CD14-positive monocyte (primary cell): Measurements from ENCODE around the gene FGF14. TPM values are rescaled to one million over a fixed set of nuclear protein-coding genes. Genes with fewer than 3 reads are reported as not detected.

ENCODE experiments used
- DNase-seq, 3 donors: peaks; one replicate each; pipeline ENCODE4 v3.0.0-alpha.2; 2011 to 2022
- H2AFZ ChIP-seq: 2 replicates; pipeline ENCODE4 v1.6.0; 2012; ENCODE audit warnings: mild to moderate bottlenecking, low read depth, low read length, inconsistent platforms; ENCODE audit not compliant: insufficient read depth, poor library complexity, severe bottlenecking
- H3K27ac ChIP-seq, 2 donors: 1 replicate in 1 of 2; 2 replicates in 1 of 2; pipeline ENCODE4 v1.5.1; 2012 to 2013; ENCODE audit warnings: low read length in 2 of 2, control low read depth in 1 of 2, inconsistent platforms in 1 of 2, low read depth in 1 of 2, mild to moderate bottlenecking in 1 of 2
- H3K27me3 ChIP-seq, 2 donors: one replicate each; pipeline versions ENCODE4 v1.6.0 to v1.6.1; 2011 to 2013; ENCODE audit warnings: low read length in 2 of 2; ENCODE audit not compliant: control insufficient read depth in 2 of 2, insufficient read depth in 2 of 2
- H3K36me3 ChIP-seq, 2 donors: replicated peaks in 1 of 2; 1 replicate in 1 of 2; 2 replicates in 1 of 2; pipeline versions ENCODE4 v1.5.1 to v1.6.1; 2012 to 2013; ENCODE audit warnings: low read length in 2 of 2, control low read depth in 1 of 2, inconsistent platforms in 1 of 2, mild to moderate bottlenecking in 1 of 2; ENCODE audit not compliant: insufficient read depth in 2 of 2, control insufficient read depth in 1 of 2
- H3K4me1 ChIP-seq, 2 donors: 1 replicate in 1 of 2; 2 replicates in 1 of 2; pipeline versions ENCODE4 v1.5.1 to v1.6.1; 2012 to 2013; ENCODE audit warnings: low read length in 2 of 2, control low read depth in 1 of 2, inconsistent platforms in 1 of 2, mild to moderate bottlenecking in 1 of 2, moderate library complexity in 1 of 2; ENCODE audit not compliant: insufficient read depth in 2 of 2, control insufficient read depth in 1 of 2
- H3K4me2 ChIP-seq: replicated peaks from 2 replicates; pipeline ENCODE3; 2012; ENCODE audit warnings: low read length, moderate library complexity, mild to moderate bottlenecking; ENCODE audit not compliant: poor library complexity, severe bottlenecking; ENCODE audit errors: extremely low read depth
- H3K4me3 ChIP-seq, 3 experiments: fragments of 200-600 bp in 1 of 3; sonication (generic) in 1 of 3; replicated peaks in 1 of 3; 1 replicate in 2 of 3; 2 replicates in 1 of 3; pipeline ENCODE4 v1.5.1; 2011 to 2013; ENCODE audit warnings: low read length in 3 of 3, mild to moderate bottlenecking in 3 of 3, control low read depth in 2 of 3, low read depth in 2 of 3, inconsistent platforms in 1 of 3, moderate library complexity in 1 of 3
- H3K79me2 ChIP-seq: 2 replicates; pipeline ENCODE4 v1.6.0; 2012; ENCODE audit warnings: mild to moderate bottlenecking, control low read depth, inconsistent platforms, low read length, moderate library complexity; ENCODE audit not compliant: insufficient read depth
- H3K9ac ChIP-seq: 2 replicates; pipeline ENCODE4 v1.6.0; 2017; ENCODE audit warnings: low read length, mild to moderate bottlenecking; ENCODE audit not compliant: insufficient read depth, poor library complexity, severe bottlenecking
- H3K9me3 ChIP-seq, 2 donors: replicated peaks in 1 of 2; 1 replicate in 1 of 2; 2 replicates in 1 of 2; pipeline versions ENCODE4 v1.5.1 to v1.6.1; 2012 to 2013; ENCODE audit warnings: low read length in 2 of 2, control low read depth in 1 of 2; ENCODE audit not compliant: control insufficient read depth in 1 of 2, insufficient read depth in 1 of 2
- H4K20me1 ChIP-seq: 2 replicates; pipeline ENCODE4 v1.6.0; 2012; ENCODE audit warnings: mild to moderate bottlenecking, low read length, control low read depth, moderate library complexity; ENCODE audit not compliant: insufficient read depth
- H3K27ac Mint-ChIP-seq, 7 donors: one replicate each; pipeline ENCODE4 v1.8.0; 2020; ENCODE audit warnings: mild to moderate bottlenecking in 7 of 7, mixed read lengths in 7 of 7, moderate library complexity in 6 of 7, inconsistent platforms in 2 of 7
- H3K27me3 Mint-ChIP-seq, 3 donors: one replicate each; pipeline ENCODE4 v1.8.0; 2021 to 2022; ENCODE audit warnings: low read depth in 3 of 3, mild to moderate bottlenecking in 3 of 3, mixed read lengths in 3 of 3, moderate library complexity in 3 of 3, inconsistent platforms in 1 of 3
- H3K36me3 Mint-ChIP-seq, 2 donors: one replicate each; pipeline ENCODE4 v1.8.0; 2020; ENCODE audit warnings: mixed read lengths in 2 of 2, inconsistent platforms in 1 of 2, mild to moderate bottlenecking in 1 of 2
- H3K4me1 Mint-ChIP-seq: one replicate; pipeline ENCODE4 v1.8.0; 2020; ENCODE audit warnings: mild to moderate bottlenecking, mixed read lengths
- H3K4me3 Mint-ChIP-seq, 2 donors: one replicate each; pipeline ENCODE4 v1.8.0; 2020; ENCODE audit warnings: mild to moderate bottlenecking in 2 of 2, mixed read lengths in 2 of 2, moderate library complexity in 1 of 2
- H3K9me3 Mint-ChIP-seq, 7 donors: one replicate each; pipeline ENCODE4 v1.8.0; 2020 to 2022; ENCODE audit warnings: mixed read lengths in 7 of 7, mild to moderate bottlenecking in 6 of 7, moderate library complexity in 6 of 7, inconsistent platforms in 2 of 7
- WGBS: methylation state at CpG from one replicate; pipeline ENCODE4 v1.1.5; 2013; ENCODE audit warnings: missing lambda C conversion rate; ENCODE audit not compliant: insufficient coverage; 5-methylcytosine and 5-hydroxymethylcytosine counted together
- intact Hi-C, 2 donors: fragments of 100-400 bp; cut with micrococcal nuclease; formaldehyde crosslinking; loops; one replicate each; pipeline versions ENCODE4 v1.15.0 to v1.15.1; 2023
- polyA plus RNA-seq, 3 donors: library from polyadenylated mRNA; depleted of rRNA in 1 of 3; unstranded in 2 of 3; stranded (reverse) in 1 of 3; fragments of 300-500 nt in 2 of 3; fragments of >200 nt in 1 of 3; fragmentation: Illumina TruSeq in 2 of 3; gene quantifications; 1 replicate in 2 of 3; 2 replicates in 1 of 3; pipeline ENCODE4 v1.2.3, GENCODE V29; 2012 to 2021
- TF ChIP-seq, protein P1 (sequence below): fragments of 200-600 bp; IDR thresholded peaks from one replicate; pipeline ENCODE4 v1.8.0; 2022; ENCODE audit warnings: antibody characterized with exemption, mild to moderate bottlenecking

The FGF14 gene
- polyA plus RNA-seq, 3 donors: not detected

DNA sequence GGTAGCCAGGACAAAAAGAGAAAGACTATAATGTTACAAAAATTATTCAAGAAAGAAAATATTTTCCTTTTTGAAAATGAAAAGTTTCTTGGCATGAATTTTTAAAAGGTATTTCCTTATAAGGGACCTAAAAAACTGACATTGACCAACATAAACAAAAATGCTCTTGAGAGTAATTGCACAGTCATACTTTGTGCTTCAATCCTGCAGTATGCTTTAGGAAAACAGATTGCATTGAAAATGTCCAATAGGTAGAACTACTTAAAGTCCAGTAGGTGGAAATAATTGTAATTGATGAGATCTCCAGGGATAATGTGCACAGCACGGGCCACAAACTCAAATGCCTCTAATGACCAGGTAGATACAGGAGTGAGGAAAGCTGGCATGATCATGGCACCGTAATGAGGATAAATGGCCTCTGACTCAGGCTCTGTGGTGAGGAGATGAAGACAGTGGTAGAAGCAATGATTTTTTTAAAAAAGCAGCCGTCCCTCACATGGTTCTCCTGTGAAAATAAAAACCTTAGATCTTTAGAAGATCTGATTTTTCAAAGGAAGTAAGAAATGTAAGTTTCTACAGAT lies 671.3 kb downstream of the FGF14 start:
- peaks cover 0 to 6% (median 0%) of the 10 kb centered on the region in 7 donors for H3K9me3 Mint-ChIP-seq
- no peaks in the 10 kb centered on the region for H4K20me1 ChIP-seq
- H3K9me3 ChIP-seq: no peaks in the 10 kb centered on the region
- no peaks in the 10 kb centered on the region for H3K36me3 Mint-ChIP-seq
- H3K4me3 ChIP-seq: no peak overlapping the region
- H3K79me2 ChIP-seq: no peaks in the 10 kb centered on the region
- no peak overlapping the region for H3K27ac ChIP-seq
- no peak overlapping the region for H3K27ac Mint-ChIP-seq
- TF ChIP-seq, protein P1, sequence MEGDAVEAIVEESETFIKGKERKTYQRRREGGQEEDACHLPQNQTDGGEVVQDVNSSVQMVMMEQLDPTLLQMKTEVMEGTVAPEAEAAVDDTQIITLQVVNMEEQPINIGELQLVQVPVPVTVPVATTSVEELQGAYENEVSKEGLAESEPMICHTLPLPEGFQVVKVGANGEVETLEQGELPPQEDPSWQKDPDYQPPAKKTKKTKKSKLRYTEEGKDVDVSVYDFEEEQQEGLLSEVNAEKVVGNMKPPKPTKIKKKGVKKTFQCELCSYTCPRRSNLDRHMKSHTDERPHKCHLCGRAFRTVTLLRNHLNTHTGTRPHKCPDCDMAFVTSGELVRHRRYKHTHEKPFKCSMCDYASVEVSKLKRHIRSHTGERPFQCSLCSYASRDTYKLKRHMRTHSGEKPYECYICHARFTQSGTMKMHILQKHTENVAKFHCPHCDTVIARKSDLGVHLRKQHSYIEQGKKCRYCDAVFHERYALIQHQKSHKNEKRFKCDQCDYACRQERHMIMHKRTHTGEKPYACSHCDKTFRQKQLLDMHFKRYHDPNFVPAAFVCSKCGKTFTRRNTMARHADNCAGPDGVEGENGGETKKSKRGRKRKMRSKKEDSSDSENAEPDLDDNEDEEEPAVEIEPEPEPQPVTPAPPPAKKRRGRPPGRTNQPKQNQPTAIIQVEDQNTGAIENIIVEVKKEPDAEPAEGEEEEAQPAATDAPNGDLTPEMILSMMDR: no peak
- no peak overlapping the region for H2AFZ ChIP-seq
- H3K4me2 ChIP-seq: no peak overlapping the region
- no peaks in the 10 kb centered on the region for H3K36me3 ChIP-seq
- WGBS: 89% methylated on average over 3 of the region's 3 CpGs
- H3K27me3 Mint-ChIP-seq: peaks cover 0 to 2% (median under 1%) of the 10 kb centered on the region in 3 donors
- peaks cover 2% of the 10 kb centered on the region for H3K4me1 Mint-ChIP-seq
- intact Hi-C loops: no loop called here
- H3K9ac ChIP-seq: no peak overlapping the region
- no peaks in the 10 kb centered on the region for H3K4me1 ChIP-seq
- no peaks in the 10 kb centered on the region for H3K27me3 ChIP-seq
- no peak for DNase-seq
- H3K4me3 Mint-ChIP-seq: no peak overlapping the region

DNA sequence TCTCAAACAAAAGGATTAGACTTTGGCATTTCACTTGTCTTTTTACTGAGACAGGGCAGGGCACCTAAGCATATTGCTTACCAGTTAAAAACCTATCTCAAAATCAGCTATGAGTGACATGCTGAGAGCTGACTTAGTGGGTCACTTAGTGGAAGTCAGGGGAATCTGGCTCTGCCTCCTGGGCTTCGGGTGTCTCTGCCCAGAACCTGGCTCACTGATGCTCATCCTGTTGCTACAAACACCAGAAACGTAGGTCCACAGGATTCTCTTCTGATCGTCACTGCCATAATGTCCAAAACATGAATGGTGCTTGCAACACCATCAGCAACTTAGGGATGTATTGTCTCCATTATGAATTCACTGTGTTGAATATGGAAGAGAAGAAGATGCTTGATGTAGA lies 673.2 kb downstream of the FGF14 start:
- intact Hi-C loops: no loop called here
- H3K9me3 ChIP-seq: no peaks in the 10 kb centered on the region

More for the DNA sequence above, 673.2 kb downstream of the FGF14 start:
- Histone ChIP-seq H2AFZ (no peak overlapping the region), H3K4me3 (no peak overlapping the region), H3K79me2 (no peaks in the 10 kb centered on the region), H3K9ac (no peak overlapping the region), H4K20me1 (no peaks in the 10 kb centered on the region), H3K4me2 (no peak overlapping the region), H3K27ac (no peak overlapping the region), H3K36me3 (no peaks in the 10 kb centered on the region), H3K27me3 (no peaks in the 10 kb centered on the region), H3K4me1 (no peaks in the 10 kb centered on the region)
- H3K27me3 Mint-ChIP-seq: peaks cover 0 to 2% (median 0%) of the 10 kb centered on the region in 3 donors
- no peak overlapping the region for H3K27ac Mint-ChIP-seq
- TF ChIP-seq, protein P1: no peak
- no peak overlapping the region for H3K4me3 Mint-ChIP-seq
- H3K36me3 Mint-ChIP-seq: no peaks in the 10 kb centered on the region
- peaks cover 0 to 3% (median 0%) of the 10 kb centered on the region in 7 donors for H3K9me3 Mint-ChIP-seq
- peaks cover 2% of the 10 kb centered on the region for H3K4me1 Mint-ChIP-seq
- DNase-seq: no peak
- 83% methylated on average over 1 of the region's 3 CpGs for WGBS
